GM12878 (cell line): Measurements from ENCODE around the gene NRAS. TPM values are rescaled to one million over a fixed set of nuclear protein-coding genes. Genes with fewer than 3 reads are reported as not detected.

Experiments used
- HCFC1 ChIP-seq: fragments of 150-350 bp; IDR thresholded peaks from 2 replicates; pipeline ENCODE4 v1.6.1; 2014; ENCODE audit warnings: low read length
- HDGF ChIP-seq: fragments of 450-650 bp; IDR thresholded peaks from 2 replicates; pipeline ENCODE4 v1.6.1; 2016; ENCODE audit warnings: antibody characterized with exemption
- MYC ChIP-seq: IDR thresholded peaks from 2 replicates; pipeline ENCODE4 v1.6.1; 2011; ENCODE audit warnings: mild to moderate bottlenecking, low read length, moderate library complexity, inconsistent platforms; ENCODE audit not compliant: insufficient read depth, insufficient replicate concordance, insufficient read length, severe bottlenecking
- RBBP5 ChIP-seq: fragments of 200-600 bp; sonication (generic); conservative IDR thresholded peaks from 2 replicates; pipeline ENCODE4 v1.6.1; 2016
- SP1 ChIP-seq: IDR thresholded peaks from one replicate; pipeline ENCODE4 v1.6.1; 2011; ENCODE audit warnings: low read depth, low read length
- SUZ12 ChIP-seq: fragments of 200-600 bp; sonication (generic); IDR thresholded peaks from one replicate; pipeline ENCODE4 v1.6.1; 2018; ENCODE audit warnings: antibody characterized with exemption, mild to moderate bottlenecking; ENCODE audit not compliant: unreplicated experiment
- ZSCAN29 ChIP-seq: fragments of 450-650 bp; IDR thresholded peaks from 2 replicates; pipeline ENCODE4 v1.6.1; 2017; ENCODE audit warnings: mild to moderate bottlenecking, moderate library complexity
- polyA plus RNA-seq, 11 experiments: library from polyadenylated mRNA; depleted of rRNA in 4 of 11; unstranded in 6 of 11; stranded (reverse) in 5 of 11; fragments of >200 nt; fragmentation: Nextera tagmentation in 4 of 11; fragmentation: Illumina TruSeq in 1 of 11; extraction: Ambion mirVana in 4 of 11; extraction: Trizol in 1 of 11; gene quantifications; 1 replicate in 1 of 11; 2 replicates in 10 of 11; pipeline versions ENCODE4 v1.2.1 to v1.2.3, GENCODE V29; 2011 to 2016; ENCODE audit warnings: inconsistent platforms in 2 of 11, missing spikeins in 2 of 11, low read depth in 1 of 11
- total RNA-seq, 4 experiments: library from RNA; depleted of rRNA in 3 of 4; stranded (reverse); fragments of >200 nt in 3 of 4; fragmentation: Illumina TruSeq in 1 of 4; extraction: Trizol in 1 of 4; gene quantifications; 2 replicates each; pipeline versions ENCODE4 v1.2.1 to v1.2.3, GENCODE V29; 2013 to 2021
- TF ChIP-seq, protein P1 (sequence below): fragments of 450-650 bp; formaldehyde crosslinking; IDR thresholded peaks from 2 replicates; pipeline ENCODE4 v1.5.0; 2022; ENCODE audit warnings: mild to moderate bottlenecking, missing genetic modification characterization
- TF ChIP-seq, protein P2 (sequence below): fragments of 450-650 bp; IDR thresholded peaks from 2 replicates; pipeline ENCODE4 v1.6.1; 2017; ENCODE audit warnings: mild to moderate bottlenecking, moderate library complexity

Gene NRAS
- total and polyA plus RNA-seq, 10 of the 15 experiments (the other 5 are each of a cell fraction or from before 2014, with no cell fraction given): 31.7 to 73.2 (median 66.2) TPM

- TF ChIP-seq, protein P1, sequence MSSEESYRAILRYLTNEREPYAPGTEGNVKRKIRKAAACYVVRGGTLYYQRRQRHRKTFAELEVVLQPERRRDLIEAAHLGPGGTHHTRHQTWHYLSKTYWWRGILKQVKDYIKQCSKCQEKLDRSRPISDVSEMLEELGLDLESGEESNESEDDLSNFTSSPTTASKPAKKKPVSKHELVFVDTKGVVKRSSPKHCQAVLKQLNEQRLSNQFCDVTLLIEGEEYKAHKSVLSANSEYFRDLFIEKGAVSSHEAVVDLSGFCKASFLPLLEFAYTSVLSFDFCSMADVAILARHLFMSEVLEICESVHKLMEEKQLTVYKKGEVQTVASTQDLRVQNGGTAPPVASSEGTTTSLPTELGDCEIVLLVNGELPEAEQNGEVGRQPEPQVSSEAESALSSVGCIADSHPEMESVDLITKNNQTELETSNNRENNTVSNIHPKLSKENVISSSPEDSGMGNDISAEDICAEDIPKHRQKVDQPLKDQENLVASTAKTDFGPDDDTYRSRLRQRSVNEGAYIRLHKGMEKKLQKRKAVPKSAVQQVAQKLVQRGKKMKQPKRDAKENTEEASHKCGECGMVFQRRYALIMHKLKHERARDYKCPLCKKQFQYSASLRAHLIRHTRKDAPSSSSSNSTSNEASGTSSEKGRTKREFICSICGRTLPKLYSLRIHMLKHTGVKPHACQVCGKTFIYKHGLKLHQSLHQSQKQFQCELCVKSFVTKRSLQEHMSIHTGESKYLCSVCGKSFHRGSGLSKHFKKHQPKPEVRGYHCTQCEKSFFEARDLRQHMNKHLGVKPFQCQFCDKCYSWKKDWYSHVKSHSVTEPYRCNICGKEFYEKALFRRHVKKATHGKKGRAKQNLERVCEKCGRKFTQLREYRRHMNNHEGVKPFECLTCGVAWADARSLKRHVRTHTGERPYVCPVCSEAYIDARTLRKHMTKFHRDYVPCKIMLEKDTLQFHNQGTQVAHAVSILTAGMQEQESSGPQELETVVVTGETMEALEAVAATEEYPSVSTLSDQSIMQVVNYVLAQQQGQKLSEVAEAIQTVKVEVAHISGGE (CRISPR knock-in tag): no peak
- TF ChIP-seq HCFC1 (peak; percentile 92), RBBP5 (no peak), SP1 (no peak), SUZ12 (no peak), HDGF (peak; percentile 65; the same call in 1 of the 2 replicates), ZSCAN29 (no peak), MYC (no peak)
- TF ChIP-seq, protein P2, sequence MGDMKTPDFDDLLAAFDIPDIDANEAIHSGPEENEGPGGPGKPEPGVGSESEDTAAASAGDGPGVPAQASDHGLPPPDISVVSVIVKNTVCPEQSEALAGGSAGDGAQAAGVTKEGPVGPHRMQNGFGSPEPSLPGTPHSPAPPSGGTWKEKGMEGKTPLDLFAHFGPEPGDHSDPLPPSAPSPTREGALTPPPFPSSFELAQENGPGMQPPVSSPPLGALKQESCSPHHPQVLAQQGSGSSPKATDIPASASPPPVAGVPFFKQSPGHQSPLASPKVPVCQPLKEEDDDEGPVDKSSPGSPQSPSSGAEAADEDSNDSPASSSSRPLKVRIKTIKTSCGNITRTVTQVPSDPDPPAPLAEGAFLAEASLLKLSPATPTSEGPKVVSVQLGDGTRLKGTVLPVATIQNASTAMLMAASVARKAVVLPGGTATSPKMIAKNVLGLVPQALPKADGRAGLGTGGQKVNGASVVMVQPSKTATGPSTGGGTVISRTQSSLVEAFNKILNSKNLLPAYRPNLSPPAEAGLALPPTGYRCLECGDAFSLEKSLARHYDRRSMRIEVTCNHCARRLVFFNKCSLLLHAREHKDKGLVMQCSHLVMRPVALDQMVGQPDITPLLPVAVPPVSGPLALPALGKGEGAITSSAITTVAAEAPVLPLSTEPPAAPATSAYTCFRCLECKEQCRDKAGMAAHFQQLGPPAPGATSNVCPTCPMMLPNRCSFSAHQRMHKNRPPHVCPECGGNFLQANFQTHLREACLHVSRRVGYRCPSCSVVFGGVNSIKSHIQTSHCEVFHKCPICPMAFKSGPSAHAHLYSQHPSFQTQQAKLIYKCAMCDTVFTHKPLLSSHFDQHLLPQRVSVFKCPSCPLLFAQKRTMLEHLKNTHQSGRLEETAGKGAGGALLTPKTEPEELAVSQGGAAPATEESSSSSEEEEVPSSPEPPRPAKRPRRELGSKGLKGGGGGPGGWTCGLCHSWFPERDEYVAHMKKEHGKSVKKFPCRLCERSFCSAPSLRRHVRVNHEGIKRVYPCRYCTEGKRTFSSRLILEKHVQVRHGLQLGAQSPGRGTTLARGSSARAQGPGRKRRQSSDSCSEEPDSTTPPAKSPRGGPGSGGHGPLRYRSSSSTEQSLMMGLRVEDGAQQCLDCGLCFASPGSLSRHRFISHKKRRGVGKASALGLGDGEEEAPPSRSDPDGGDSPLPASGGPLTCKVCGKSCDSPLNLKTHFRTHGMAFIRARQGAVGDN: peak; percentile 80; the same call in 1 of the 2 replicates
These were observed 41.1 kb upstream of the NRAS start, which contains the start of gene CSDE1 (continued) for GRCh38 chr1:114757455-114758255.
